CD4-positive, alpha-beta T cell (primary cell): Measurements from ENCODE around the gene NOD2. TPM values are rescaled to one million over a fixed set of nuclear protein-coding genes. Genes with fewer than 3 reads are reported as not detected.

Experiments used
- ATAC-seq: fragments of 200-7000 bp; cut with Tn5 transposase; one replicate; pipeline ENCODE4 v1.10.0; 2022; ENCODE audit warnings: mild to moderate bottlenecking; ENCODE audit not compliant: poor library complexity
- CTCF ChIA-PET: fragments of 350-600 bp; sonication (Branson Sonifier 250); formaldehyde crosslinking; loops from one replicate; lab custom pipeline; 2021; ENCODE audit warnings: antibody characterized with exemption, inconsistent platforms; lab: Charles Lee
- POLR2A ChIA-PET: fragments of 350-600 bp; sonication (Branson Sonifier 250); formaldehyde crosslinking; loops from one replicate; lab custom pipeline; 2021; ENCODE audit warnings: antibody characterized with exemption, inconsistent platforms; lab: Charles Lee
- DNase-seq, 14 experiments: peaks; one replicate each; pipeline ENCODE4 v3.0.0-alpha.2; 2013 to 2020; ENCODE audit warnings: mixed read lengths in 2 of 14
- H3K27ac ChIP-seq, 2 donors: one replicate each; pipeline versions ENCODE4 v1.5.1 to v1.7.0; 2013; ENCODE audit warnings: low read length in 2 of 2, low read depth in 1 of 2, mild to moderate bottlenecking in 1 of 2
- H3K27me3 ChIP-seq, 2 experiments: 1 replicate in 1 of 2; 2 replicates in 1 of 2; pipeline versions ENCODE4 v1.6.1 to v1.7.0; 2013; ENCODE audit warnings: low read length in 2 of 2, control low read depth in 1 of 2, mild to moderate bottlenecking in 1 of 2, moderate library complexity in 1 of 2; ENCODE audit not compliant: insufficient read depth in 2 of 2, control insufficient read depth in 1 of 2
- H3K36me3 ChIP-seq: one replicate; pipeline ENCODE4 v1.6.1; 2013; ENCODE audit warnings: low read length, control low read depth; ENCODE audit not compliant: insufficient read depth
- H3K4me1 ChIP-seq: one replicate; pipeline ENCODE4 v1.6.1; 2013; ENCODE audit warnings: low read length, control low read depth; ENCODE audit not compliant: insufficient read depth
- H3K4me3 ChIP-seq: one replicate; pipeline ENCODE4 v1.5.1; 2013; ENCODE audit warnings: mild to moderate bottlenecking, low read length, moderate library complexity
- H3K9me3 ChIP-seq, 2 experiments: 1 replicate in 1 of 2; 2 replicates in 1 of 2; pipeline versions ENCODE4 v1.6.1 to v1.7.0; 2013; ENCODE audit warnings: low read length in 2 of 2, mild to moderate bottlenecking in 2 of 2, control low read depth in 1 of 2, moderate library complexity in 1 of 2; ENCODE audit not compliant: control insufficient read depth in 1 of 2, insufficient read depth in 1 of 2
- H3K27ac Mint-ChIP-seq: one replicate; pipeline ENCODE4 v1.8.0; 2020; ENCODE audit warnings: mixed read lengths
- H3K27me3 Mint-ChIP-seq: one replicate; pipeline ENCODE4 v1.8.0; 2021; ENCODE audit warnings: mixed read lengths
- H3K36me3 Mint-ChIP-seq: one replicate; pipeline ENCODE4 v1.8.0; 2021; ENCODE audit warnings: low read depth, mixed read lengths
- H3K4me1 Mint-ChIP-seq: one replicate; pipeline ENCODE4 v1.8.0; 2021; ENCODE audit warnings: low read depth, mixed read lengths
- H3K4me3 Mint-ChIP-seq: one replicate; pipeline ENCODE4 v1.8.0; 2020; ENCODE audit warnings: mild to moderate bottlenecking, mixed read lengths
- H3K9me3 Mint-ChIP-seq: one replicate; pipeline ENCODE4 v1.8.0; 2020; ENCODE audit warnings: mixed read lengths
- intact Hi-C, 2 experiments: fragments of 100-400 bp; cut with DNase I in 1 of 2; cut with micrococcal nuclease in 1 of 2; formaldehyde crosslinking; loops; one replicate each; pipeline versions ENCODE4 v1.15.1 to v1.9.0; 2023 to 2025; cut with DNase I, micrococcal nuclease
- total RNA-seq, 174 experiments: library from RNA in 2 of 174; stranded (reverse) in 2 of 174; gene quantifications; one replicate each; pipeline ENCODE4 v1.2.3 and lab custom pipeline; 2021 to 2026
- TF ChIP-seq, protein P1 (sequence below): fragments of 200-600 bp; IDR thresholded peaks from one replicate; pipeline ENCODE4 v1.8.0; 2022; ENCODE audit warnings: antibody characterized with exemption, mild to moderate bottlenecking

NOD2 gene
- total RNA-seq, 2 experiments from 2014 or later = 4.5 to 5.3 TPM

DNA sequence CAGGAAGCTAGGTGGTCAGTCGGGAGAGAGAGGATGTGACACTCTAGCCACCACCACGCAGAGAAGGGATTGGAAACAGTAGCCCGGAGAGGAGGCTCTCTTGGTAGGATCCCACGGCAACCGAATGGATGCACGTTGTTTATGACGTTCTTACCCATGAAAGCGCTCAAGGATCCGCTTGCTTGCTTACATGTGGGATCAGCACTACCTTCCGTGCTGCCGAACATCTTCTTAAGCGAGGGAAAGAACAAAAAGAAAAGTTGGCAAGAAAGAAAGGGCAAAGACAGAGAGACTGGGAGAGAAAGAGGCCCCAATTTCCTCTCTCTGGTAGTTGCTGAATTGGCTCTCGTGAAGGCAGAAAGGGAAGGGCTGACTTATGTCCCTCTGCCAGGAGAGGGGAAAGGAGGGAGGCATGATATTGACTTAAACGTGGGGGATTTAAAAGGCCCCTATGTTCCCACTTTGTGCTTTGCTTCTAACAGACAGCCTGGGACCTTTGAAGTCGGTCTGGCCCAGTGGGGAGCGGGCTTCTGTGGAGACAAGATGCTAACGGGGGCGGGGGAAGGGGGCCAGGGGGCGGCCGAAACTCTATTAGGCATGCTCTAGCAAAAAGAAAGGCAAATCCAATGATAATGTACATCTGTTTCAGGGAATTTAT, 47.7 kb upstream of the NOD2 start:
- POLR2A ChIA-PET = interaction anchor here (1.2 kb wide), 1 partner anchor 318 kb away, joined by 7 read pairs; no protein-coding TSS in a partner anchor
- peaks cover 4% of the 10 kb centered on the region for H3K4me1 ChIP-seq
- no peaks in the 10 kb centered on the region for H3K27me3 ChIP-seq
- H3K36me3 Mint-ChIP-seq = peaks cover 4% of the 10 kb centered on the region
- no peaks in the 10 kb centered on the region for H3K36me3 ChIP-seq
- no peaks in the 10 kb centered on the region for H3K27me3 Mint-ChIP-seq
- intact Hi-C loops = loop anchor here in 1 of 2 experiments (5.0 kb wide), 1 partner anchor 273 kb away; no protein-coding TSS in a partner anchor
- H3K4me1 Mint-ChIP-seq = peaks cover 6% of the 10 kb centered on the region
- H3K27ac ChIP-seq = no peak overlapping the region
- H3K9me3 Mint-ChIP-seq = no peaks in the 10 kb centered on the region
- ATAC-seq = no peak
- no peak for DNase-seq
- H3K9me3 ChIP-seq = no peaks in the 10 kb centered on the region
- H3K4me3 Mint-ChIP-seq = no peak overlapping the region
- no peak overlapping the region for H3K27ac Mint-ChIP-seq
- CTCF ChIA-PET = interaction anchor here (1.0 to 1.2 kb wide), 2 partner anchors 20 to 161 kb away, joined by 3 to 12 read pairs; no protein-coding TSS in a partner anchor
- TF ChIP-seq, protein P1, sequence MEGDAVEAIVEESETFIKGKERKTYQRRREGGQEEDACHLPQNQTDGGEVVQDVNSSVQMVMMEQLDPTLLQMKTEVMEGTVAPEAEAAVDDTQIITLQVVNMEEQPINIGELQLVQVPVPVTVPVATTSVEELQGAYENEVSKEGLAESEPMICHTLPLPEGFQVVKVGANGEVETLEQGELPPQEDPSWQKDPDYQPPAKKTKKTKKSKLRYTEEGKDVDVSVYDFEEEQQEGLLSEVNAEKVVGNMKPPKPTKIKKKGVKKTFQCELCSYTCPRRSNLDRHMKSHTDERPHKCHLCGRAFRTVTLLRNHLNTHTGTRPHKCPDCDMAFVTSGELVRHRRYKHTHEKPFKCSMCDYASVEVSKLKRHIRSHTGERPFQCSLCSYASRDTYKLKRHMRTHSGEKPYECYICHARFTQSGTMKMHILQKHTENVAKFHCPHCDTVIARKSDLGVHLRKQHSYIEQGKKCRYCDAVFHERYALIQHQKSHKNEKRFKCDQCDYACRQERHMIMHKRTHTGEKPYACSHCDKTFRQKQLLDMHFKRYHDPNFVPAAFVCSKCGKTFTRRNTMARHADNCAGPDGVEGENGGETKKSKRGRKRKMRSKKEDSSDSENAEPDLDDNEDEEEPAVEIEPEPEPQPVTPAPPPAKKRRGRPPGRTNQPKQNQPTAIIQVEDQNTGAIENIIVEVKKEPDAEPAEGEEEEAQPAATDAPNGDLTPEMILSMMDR = no peak
- H3K4me3 ChIP-seq = no peak overlapping the region

DNA sequence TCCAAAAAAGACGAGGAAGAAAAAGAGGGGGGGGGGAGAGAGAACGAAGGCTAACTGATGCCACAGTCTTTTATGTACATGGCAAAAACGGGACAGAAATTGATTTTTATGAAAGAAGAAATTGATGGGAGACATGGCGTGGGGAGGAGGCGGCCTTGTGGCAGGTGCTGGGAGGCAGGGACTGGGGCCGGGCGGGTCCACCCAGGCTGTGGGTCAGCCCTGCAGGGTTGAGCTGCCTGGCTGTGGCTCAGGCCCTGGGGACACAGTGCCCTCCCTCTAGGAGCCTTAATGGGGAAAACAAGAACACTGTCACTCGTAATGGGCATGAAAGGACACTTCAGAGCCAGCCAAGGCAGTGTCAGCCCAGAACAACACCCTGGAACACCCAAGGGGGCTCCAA, 47.1 kb upstream of the NOD2 start:
- POLR2A ChIA-PET = no interaction called here
- TF ChIP-seq, protein P1 = no peak
- H3K4me1 ChIP-seq = peaks cover 4% of the 10 kb centered on the region
- no peak for ATAC-seq
- intact Hi-C loops = loop anchor here in 1 of 2 experiments (5.0 kb wide), 1 partner anchor 274 kb away; no protein-coding TSS in a partner anchor
- H3K27ac Mint-ChIP-seq = no peak overlapping the region
- H3K27me3 Mint-ChIP-seq = no peaks in the 10 kb centered on the region
- no peaks in the 10 kb centered on the region for H3K9me3 ChIP-seq
- no peak overlapping the region for H3K4me3 ChIP-seq
- H3K36me3 Mint-ChIP-seq = peaks cover 4% of the 10 kb centered on the region
- no peak overlapping the region for H3K27ac ChIP-seq
- CTCF ChIA-PET = no interaction called here
- DNase-seq = no peak
- H3K27me3 ChIP-seq = no peaks in the 10 kb centered on the region
- no peaks in the 10 kb centered on the region for H3K36me3 ChIP-seq
- H3K9me3 Mint-ChIP-seq = no peaks in the 10 kb centered on the region
- peaks cover 6% of the 10 kb centered on the region for H3K4me1 Mint-ChIP-seq
- no peak overlapping the region for H3K4me3 Mint-ChIP-seq

DNA sequence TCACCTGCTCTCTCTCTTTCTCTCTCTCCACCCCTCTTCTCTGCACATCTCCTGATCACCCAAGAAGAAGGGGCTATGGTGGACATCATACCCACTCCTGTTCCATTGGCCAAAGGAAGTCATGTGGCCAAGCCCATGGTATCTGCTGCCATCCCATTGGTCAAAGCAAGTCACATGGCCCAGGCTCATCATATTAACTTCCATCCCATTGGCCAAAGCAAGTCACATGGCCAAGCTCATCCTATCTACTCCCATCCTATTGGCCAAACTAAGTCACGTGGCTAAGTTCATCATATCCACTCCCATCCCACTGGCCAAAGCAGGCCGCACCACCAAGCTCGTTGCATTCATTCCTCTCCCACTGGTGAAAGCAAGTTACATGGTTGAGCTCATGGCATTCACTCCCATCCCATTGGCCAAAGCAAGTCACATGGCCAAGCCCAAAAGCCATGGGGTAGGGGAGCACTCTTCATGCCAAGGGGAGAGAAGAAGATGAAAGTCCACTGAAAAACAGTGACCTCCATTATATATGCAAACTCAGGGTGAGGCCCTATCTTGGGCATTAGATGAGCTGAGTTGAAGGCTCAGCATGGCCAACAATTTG, 41.5 kb upstream of the NOD2 start:
- no peaks in the 10 kb centered on the region for H3K4me1 Mint-ChIP-seq
- no peak overlapping the region for H3K4me3 Mint-ChIP-seq
- no peaks in the 10 kb centered on the region for H3K4me1 ChIP-seq
- no peak overlapping the region for H3K4me3 ChIP-seq
- H3K36me3 ChIP-seq = peaks cover 2% of the 10 kb centered on the region
- no peaks in the 10 kb centered on the region for H3K27me3 ChIP-seq
- no peaks in the 10 kb centered on the region for H3K9me3 Mint-ChIP-seq
- POLR2A ChIA-PET = interaction anchor here (1.2 kb wide), 1 partner anchor 10 kb away, joined by 3 read pairs; no protein-coding TSS in a partner anchor
- ATAC-seq (no peak), DNase-seq (no peak)
- H3K27ac Mint-ChIP-seq = no peak overlapping the region
- intact Hi-C loops = no loop called here
- H3K27me3 Mint-ChIP-seq = no peaks in the 10 kb centered on the region
- TF ChIP-seq, protein P1 = no peak
- CTCF ChIA-PET = no interaction called here
- no peak overlapping the region for H3K27ac ChIP-seq
- no peaks in the 10 kb centered on the region for H3K9me3 ChIP-seq
- H3K36me3 Mint-ChIP-seq = peaks cover 4% of the 10 kb centered on the region
